Naive thymus-derived CD8-positive, alpha-beta T cell (primary cell): Measurements from ENCODE around the gene MAP2K5. TPM values are rescaled to one million over a fixed set of nuclear protein-coding genes. Genes with fewer than 3 reads are reported as not detected.
A peak's percentile ranks its signal among the peaks of the same experiment; 100 is the strongest.

Experiments
- ATAC-seq, 2 donors: fragments of 150-1000 bp; cut with Tn5 transposase in 1 of 2; sonication (Bioruptor Pico), chemical (Tn5 transposase) in 1 of 2; 1 replicate in 1 of 2; 2 replicates in 1 of 2; pipeline ENCODE4 v1.10.0; 2021; ENCODE audit warnings: mild to moderate bottlenecking in 2 of 2, moderate library complexity in 2 of 2
- POLR2A ChIA-PET: fragments of 350-600 bp; sonication (Branson Sonifier 250); formaldehyde crosslinking; loops from one replicate; lab custom pipeline; 2021; ENCODE audit warnings: antibody characterized with exemption; lab: Charles Lee
- DNase-seq, 10 donors: peaks; one replicate each; pipeline versions ENCODE4 v3.0.0 to v3.0.0-alpha.2; 2020 to 2022
- H3K27ac Mint-ChIP-seq, 10 donors: one replicate each; pipeline ENCODE4 v1.8.0; 2020 to 2022; ENCODE audit warnings: mild to moderate bottlenecking in 10 of 10, mixed read lengths in 10 of 10, moderate library complexity in 4 of 10, inconsistent platforms in 1 of 10
- H3K27me3 Mint-ChIP-seq, 5 donors: one replicate each; pipeline ENCODE4 v1.8.0; 2021 to 2022; ENCODE audit warnings: mixed read lengths in 5 of 5
- H3K36me3 Mint-ChIP-seq, 3 donors: one replicate each; pipeline ENCODE4 v1.8.0; 2020 to 2022; ENCODE audit warnings: mixed read lengths in 3 of 3, mild to moderate bottlenecking in 2 of 3, inconsistent platforms in 1 of 3
- H3K4me1 Mint-ChIP-seq, 4 donors: one replicate each; pipeline ENCODE4 v1.8.0; 2021 to 2022; ENCODE audit warnings: mixed read lengths in 4 of 4
- H3K4me3 Mint-ChIP-seq, 10 donors: one replicate each; pipeline ENCODE4 v1.8.0; 2020 to 2022; ENCODE audit warnings: mild to moderate bottlenecking in 10 of 10, mixed read lengths in 10 of 10, moderate library complexity in 6 of 10, inconsistent platforms in 1 of 10
- H3K9me3 Mint-ChIP-seq, 9 donors: one replicate each; pipeline ENCODE4 v1.8.0; 2020 to 2022; ENCODE audit warnings: mixed read lengths in 9 of 9, mild to moderate bottlenecking in 3 of 9, inconsistent platforms in 1 of 9, moderate library complexity in 1 of 9
- polyA plus RNA-seq, 3 donors: library from polyadenylated mRNA; unstranded; fragments of 300-500 nt; fragmentation: Illumina TruSeq; gene quantifications; one replicate each; pipeline ENCODE4 v1.2.3, GENCODE V29; 2021
- total RNA-seq, 8 experiments: library from RNA in 2 of 8; stranded (reverse) in 2 of 8; gene quantifications; one replicate each; pipeline ENCODE4 v1.2.3 and lab custom pipeline; 2021 to 2026

MAP2K5 gene
- total and polyA plus RNA-seq, 5 experiments from 2014 or later, result 17.8 to 37.6 (median 22.5) TPM

DNA sequence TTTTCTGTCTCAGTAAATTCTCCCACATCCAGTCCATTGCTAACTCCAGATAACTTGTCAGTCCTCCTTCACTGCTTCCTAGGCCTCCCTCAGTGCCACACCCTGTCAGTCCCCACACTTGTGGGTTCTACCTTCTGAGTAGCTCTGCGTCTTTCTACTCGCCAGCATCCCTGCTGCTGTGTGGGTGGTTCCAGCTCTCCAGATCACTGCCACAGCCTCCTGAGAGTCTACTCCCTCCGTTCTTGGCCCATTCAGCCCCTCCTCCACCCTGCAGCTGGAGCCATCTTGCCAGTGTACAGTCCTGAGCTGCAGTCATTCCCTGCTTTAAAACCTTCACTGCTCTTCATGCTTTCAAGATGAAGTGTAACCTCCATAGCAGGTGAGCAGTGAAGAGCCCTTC is 45.3 kb downstream of the MAP2K5 start:
- Mint-ChIP-seq H3K27ac (peak overlapping the region in 2 of 10 donors; percentile 3 to 53), H3K36me3 (peaks cover 13 to 67% (median 20%) of the 10 kb centered on the region in 3 donors), H3K4me3 (no peak overlapping the region), H3K9me3 (no peaks in the 10 kb centered on the region), H3K27me3 (no peaks in the 10 kb centered on the region), H3K4me1 (peaks cover 0 to 4% (median 3%) of the 10 kb centered on the region in 4 donors)
- POLR2A ChIA-PET, result no interaction called here
- DNase-seq (no peak), ATAC-seq (no peak)

DNA sequence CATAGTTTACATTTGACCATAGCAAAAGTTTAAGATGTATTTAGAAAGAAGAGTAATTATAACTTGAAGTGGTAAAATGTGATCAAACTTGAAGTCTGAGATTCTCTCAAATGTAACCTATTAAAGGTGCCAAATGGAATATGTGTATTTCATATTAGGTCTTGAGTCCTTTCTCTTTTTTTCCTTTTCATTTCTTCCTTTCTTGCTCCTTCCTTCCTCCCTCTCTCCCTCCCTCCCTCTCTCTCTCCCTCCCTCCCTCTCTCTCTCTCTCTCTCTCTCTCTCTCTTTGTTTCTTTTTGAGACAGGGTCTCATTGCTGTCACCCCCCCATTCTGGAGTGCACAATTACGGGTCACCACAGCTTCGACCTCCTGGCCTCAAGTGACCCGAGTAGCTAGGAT is 47.7 kb downstream of the MAP2K5 start:
- ATAC-seq, result no peak
- Mint-ChIP-seq H3K4me1 (peaks cover 0 to 4% (median under 1%) of the 10 kb centered on the region in 4 donors), H3K4me3 (no peak overlapping the region), H3K36me3 (peaks cover 13 to 76% (median 24%) of the 10 kb centered on the region in 3 donors), H3K27ac (no peak overlapping the region), H3K27me3 (no peaks in the 10 kb centered on the region), H3K9me3 (no peaks in the 10 kb centered on the region)
- no peak for DNase-seq
- POLR2A ChIA-PET, result no interaction called here

DNA sequence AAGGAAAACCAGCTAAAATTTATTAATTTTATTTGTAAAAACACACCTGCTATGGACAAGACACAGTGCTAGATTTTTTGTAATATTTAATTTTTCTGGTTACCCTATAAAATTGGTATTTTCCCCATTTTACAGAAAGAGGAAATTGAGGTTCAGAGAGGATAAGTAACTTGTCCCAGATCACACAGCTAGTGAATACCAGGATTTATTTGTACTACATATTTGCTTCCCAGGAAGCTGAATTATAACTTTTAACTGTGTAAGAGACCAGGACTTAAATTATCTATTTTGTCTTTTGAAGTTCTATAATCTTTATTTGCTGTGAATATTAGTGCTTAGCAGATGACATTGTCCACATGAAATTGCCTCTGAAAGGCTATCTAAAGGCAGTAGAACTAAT is 49.7 kb downstream of the MAP2K5 start:
- Mint-ChIP-seq H3K4me1 (peaks cover 0 to 4% (median 0%) of the 10 kb centered on the region in 4 donors), H3K36me3 (peaks cover 13 to 71% (median 22%) of the 10 kb centered on the region in 3 donors), H3K27me3 (no peaks in the 10 kb centered on the region), H3K4me3 (no peak overlapping the region), H3K27ac (no peak overlapping the region), H3K9me3 (no peaks in the 10 kb centered on the region)
- DNase-seq (no peak), ATAC-seq (no peak)
- POLR2A ChIA-PET, result no interaction called here

DNA sequence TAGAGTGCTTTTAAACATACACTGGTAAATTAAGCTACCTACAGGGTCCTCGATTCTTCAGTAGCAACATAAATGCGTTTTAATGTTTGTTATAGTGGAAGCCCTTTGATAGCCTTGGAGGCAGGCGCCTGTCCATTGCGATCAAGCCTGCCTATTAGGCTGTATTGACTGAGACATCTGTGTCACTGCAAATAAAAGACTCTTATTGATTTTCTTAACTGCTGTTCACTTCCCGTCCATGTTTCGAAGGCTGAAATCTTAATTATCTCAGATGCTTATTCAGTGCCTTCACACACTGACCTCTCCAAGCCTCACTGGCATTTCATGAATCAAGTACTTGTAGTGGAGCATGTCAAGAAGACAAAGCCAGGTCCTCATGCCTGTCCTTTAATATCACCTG is 51.1 kb downstream of the MAP2K5 start:
- ATAC-seq, result no peak
- Mint-ChIP-seq H3K27me3 (no peaks in the 10 kb centered on the region), H3K4me1 (peaks cover 0 to 3% (median 1%) of the 10 kb centered on the region in 4 donors), H3K9me3 (no peaks in the 10 kb centered on the region), H3K4me3 (no peak overlapping the region), H3K27ac (no peak overlapping the region), H3K36me3 (peaks cover 4 to 67% (median 16%) of the 10 kb centered on the region in 3 donors)
- DNase-seq, result no peak
- POLR2A ChIA-PET, result no interaction called here

DNA sequence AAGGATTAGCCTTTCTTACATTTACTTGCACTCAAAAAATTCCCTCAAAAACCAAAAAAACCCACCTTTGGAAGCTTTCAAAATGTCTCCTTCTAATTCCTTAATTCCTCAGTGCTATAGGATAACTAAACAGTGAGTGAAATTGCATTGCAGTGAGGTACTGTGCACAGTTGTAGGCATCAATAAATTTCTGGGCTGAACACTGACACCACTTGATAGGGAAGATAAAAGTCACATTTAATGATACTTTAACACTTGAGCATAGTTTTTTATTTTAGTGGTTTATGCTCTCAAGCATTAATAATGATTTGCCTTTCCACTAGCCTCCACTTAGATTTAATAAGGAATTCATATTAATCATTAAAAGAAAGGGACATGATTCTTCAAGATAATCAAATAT is 52.3 kb downstream of the MAP2K5 start:
- no peaks in the 10 kb centered on the region for H3K27me3 Mint-ChIP-seq
- POLR2A ChIA-PET, result no interaction called here
- no peak overlapping the region for H3K4me3 Mint-ChIP-seq
- ATAC-seq, result no peak
- H3K27ac Mint-ChIP-seq, result no peak overlapping the region
- H3K9me3 Mint-ChIP-seq, result no peaks in the 10 kb centered on the region
- peaks cover 0 to 5% (median 2%) of the 10 kb centered on the region in 4 donors for H3K4me1 Mint-ChIP-seq
- DNase-seq, result no peak
- H3K36me3 Mint-ChIP-seq, result peaks cover 4 to 71% (median 17%) of the 10 kb centered on the region in 3 donors

DNA sequence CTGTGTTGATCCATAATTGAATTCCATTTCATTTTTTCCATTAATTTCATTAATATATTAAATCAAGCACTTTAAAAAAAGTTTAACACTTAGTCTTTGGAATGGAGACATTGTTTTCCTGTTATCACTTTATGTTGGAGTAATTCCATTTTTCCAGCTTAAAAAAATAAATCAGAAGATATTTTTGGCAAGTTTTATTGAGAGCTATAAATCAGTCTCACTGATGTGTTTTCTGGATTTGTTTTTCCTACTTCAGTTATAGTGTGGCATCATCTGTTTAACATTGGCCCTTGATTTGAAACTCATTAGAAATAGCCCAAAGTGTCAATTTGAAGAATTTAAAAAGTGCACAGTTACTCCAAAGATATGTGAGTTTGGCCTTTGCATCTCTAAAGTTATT is 53.1 kb downstream of the MAP2K5 start:
- H3K36me3 Mint-ChIP-seq, result peaks cover 7 to 73% (median 23%) of the 10 kb centered on the region in 3 donors
- H3K4me3 Mint-ChIP-seq, result no peak overlapping the region
- peaks cover 0 to 5% (median 2%) of the 10 kb centered on the region in 4 donors for H3K4me1 Mint-ChIP-seq

DNA sequence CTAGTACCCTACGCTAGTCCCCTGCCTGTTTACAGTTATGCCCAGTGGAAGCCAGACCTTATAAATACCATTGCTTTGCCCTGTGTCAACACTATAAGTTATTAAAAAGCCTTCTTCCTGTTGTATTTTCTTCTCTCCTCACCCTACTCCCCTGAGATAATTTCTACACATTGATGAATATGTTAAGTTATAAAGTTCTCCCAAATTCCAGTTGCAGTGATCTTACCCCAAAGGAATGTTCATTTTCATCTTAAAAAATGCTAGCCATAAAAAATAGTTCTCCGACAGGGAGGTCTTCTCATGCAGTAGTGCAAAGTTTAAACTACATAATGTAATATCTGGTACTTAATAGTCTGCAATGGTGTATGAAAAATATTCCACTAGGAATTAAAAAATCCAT is 58.6 kb downstream of the MAP2K5 start:
- DNase-seq, result no peak
- no peaks in the 10 kb centered on the region for H3K9me3 Mint-ChIP-seq
- H3K4me3 Mint-ChIP-seq, result no peak overlapping the region
- ATAC-seq, result no peak
- no peaks in the 10 kb centered on the region for H3K27me3 Mint-ChIP-seq
- H3K36me3 Mint-ChIP-seq, result peaks cover 9 to 57% (median 31%) of the 10 kb centered on the region in 3 donors
- peaks cover 0 to 6% (median 2%) of the 10 kb centered on the region in 4 donors for H3K4me1 Mint-ChIP-seq
- H3K27ac Mint-ChIP-seq, result no peak overlapping the region
- POLR2A ChIA-PET, result interaction anchor here (0.6 kb wide), 1 partner anchor 102 kb away, joined by 3 read pairs; no protein-coding TSS in a partner anchor

More for the DNA sequence above, 53.1 kb downstream of the MAP2K5 start:
- Mint-ChIP-seq H3K27ac (no peak overlapping the region), H3K9me3 (no peaks in the 10 kb centered on the region), H3K27me3 (no peaks in the 10 kb centered on the region)
- ATAC-seq (no peak), DNase-seq (no peak)
- POLR2A ChIA-PET, result no interaction called here

DNA sequence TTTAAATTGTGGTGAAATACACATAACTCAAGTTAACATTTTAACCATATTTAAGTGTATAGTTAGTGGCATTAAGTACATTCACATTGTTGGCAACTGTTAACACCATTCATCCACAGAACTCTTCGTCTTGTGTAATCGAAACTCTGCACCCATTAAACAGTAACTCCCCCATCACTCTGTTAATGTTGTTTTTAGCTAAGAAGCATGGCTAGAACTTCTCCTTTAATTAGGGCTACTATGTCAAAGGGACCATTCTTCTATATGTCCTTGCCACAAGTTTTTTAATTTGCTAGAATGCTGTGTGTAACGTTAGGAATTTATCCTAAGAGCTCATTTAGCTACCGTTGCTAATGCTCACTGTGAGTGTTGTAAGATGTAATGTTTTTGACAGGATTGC is 60.6 kb downstream of the MAP2K5 start:
- no peak for DNase-seq
- H3K9me3 Mint-ChIP-seq, result no peaks in the 10 kb centered on the region
- H3K4me1 Mint-ChIP-seq, result peaks cover 0 to 11% (median 2%) of the 10 kb centered on the region in 4 donors
- POLR2A ChIA-PET, result no interaction called here
- ATAC-seq, result no peak
- H3K4me3 Mint-ChIP-seq, result no peak overlapping the region
- no peak overlapping the region for H3K27ac Mint-ChIP-seq
- no peaks in the 10 kb centered on the region for H3K27me3 Mint-ChIP-seq
- H3K36me3 Mint-ChIP-seq, result peaks cover 9 to 50% (median 27%) of the 10 kb centered on the region in 3 donors

DNA sequence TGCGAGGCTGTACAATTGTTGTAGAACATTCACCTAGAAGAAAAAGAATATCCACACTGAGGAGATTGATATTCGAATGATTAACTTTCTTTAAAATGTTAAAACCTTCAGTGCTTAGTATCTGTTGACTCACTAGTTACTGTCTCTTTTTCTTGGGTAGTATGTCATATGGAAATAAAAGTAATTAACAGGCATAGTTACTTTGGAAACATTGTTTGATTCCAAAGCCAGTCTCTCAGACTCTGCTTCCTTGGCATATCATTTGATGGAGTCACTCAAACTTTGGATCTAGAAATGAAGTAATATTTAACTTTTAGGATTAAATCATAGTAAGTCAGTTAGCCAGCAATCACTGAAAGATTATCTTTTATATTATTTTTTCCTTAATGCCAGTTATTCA is 63.4 kb downstream of the MAP2K5 start:
- POLR2A ChIA-PET, result no interaction called here
- H3K27me3 Mint-ChIP-seq, result no peaks in the 10 kb centered on the region
- DNase-seq, result no peak
- H3K4me3 Mint-ChIP-seq, result no peak overlapping the region
- peaks cover 4 to 33% (median 18%) of the 10 kb centered on the region in 3 donors for H3K36me3 Mint-ChIP-seq
- no peaks in the 10 kb centered on the region for H3K9me3 Mint-ChIP-seq
- ATAC-seq, result no peak
- peaks cover 0 to 11% (median 1%) of the 10 kb centered on the region in 4 donors for H3K4me1 Mint-ChIP-seq
- H3K27ac Mint-ChIP-seq, result no peak overlapping the region

DNA sequence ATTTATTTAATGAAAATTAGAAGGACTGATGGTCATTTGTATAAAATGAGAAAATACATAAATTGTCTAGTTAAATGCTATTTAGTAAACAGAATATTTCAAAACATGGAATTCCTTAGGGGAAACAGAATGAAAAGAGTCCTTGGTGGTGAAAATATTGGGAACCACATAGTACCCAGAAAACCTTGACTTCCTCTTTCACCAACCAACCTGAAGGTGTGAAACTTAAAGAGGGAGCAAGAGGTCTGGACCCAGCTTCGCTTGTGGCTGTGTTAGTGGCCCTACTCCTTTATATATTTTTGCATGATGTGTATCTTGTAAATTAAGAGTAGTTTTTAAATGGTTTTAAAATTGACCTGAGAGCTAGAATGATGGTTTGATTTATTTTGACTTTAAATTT is 64.2 kb downstream of the MAP2K5 start:
- DNase-seq, result no peak
- Mint-ChIP-seq H3K27me3 (no peaks in the 10 kb centered on the region), H3K36me3 (peaks cover 0 to 30% (median 14%) of the 10 kb centered on the region in 3 donors), H3K27ac (no peak overlapping the region), H3K4me3 (no peak overlapping the region), H3K9me3 (no peaks in the 10 kb centered on the region), H3K4me1 (peaks cover 0 to 12% (median 4%) of the 10 kb centered on the region in 4 donors)
- no peak for ATAC-seq
- POLR2A ChIA-PET, result no interaction called here

DNA sequence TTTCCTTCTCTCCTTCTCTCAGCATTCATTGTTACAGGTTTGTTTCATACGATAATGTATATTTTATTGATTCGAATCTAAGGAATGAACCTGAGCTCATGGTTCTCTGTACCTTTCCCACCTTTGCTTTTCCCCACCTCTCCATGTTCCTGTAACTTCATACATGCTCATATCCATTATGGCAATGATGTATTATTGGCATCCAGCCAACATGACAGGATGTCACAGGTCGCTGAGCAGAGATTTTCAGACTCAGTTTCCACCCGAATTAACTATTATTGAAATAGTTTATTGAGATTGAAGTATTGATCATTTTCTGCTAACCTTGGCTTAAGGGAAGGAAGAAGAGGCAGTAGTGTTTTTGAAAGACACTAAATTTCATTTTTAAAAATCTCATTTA is 64.8 kb downstream of the MAP2K5 start:
- Mint-ChIP-seq H3K36me3 (peaks cover 0 to 29% (median 15%) of the 10 kb centered on the region in 3 donors), H3K27ac (no peak overlapping the region), H3K27me3 (no peaks in the 10 kb centered on the region), H3K4me3 (no peak overlapping the region), H3K4me1 (peaks cover 0 to 14% (median 7%) of the 10 kb centered on the region in 4 donors), H3K9me3 (no peaks in the 10 kb centered on the region)
- POLR2A ChIA-PET, result no interaction called here
- ATAC-seq (no peak), DNase-seq (no peak)

DNA sequence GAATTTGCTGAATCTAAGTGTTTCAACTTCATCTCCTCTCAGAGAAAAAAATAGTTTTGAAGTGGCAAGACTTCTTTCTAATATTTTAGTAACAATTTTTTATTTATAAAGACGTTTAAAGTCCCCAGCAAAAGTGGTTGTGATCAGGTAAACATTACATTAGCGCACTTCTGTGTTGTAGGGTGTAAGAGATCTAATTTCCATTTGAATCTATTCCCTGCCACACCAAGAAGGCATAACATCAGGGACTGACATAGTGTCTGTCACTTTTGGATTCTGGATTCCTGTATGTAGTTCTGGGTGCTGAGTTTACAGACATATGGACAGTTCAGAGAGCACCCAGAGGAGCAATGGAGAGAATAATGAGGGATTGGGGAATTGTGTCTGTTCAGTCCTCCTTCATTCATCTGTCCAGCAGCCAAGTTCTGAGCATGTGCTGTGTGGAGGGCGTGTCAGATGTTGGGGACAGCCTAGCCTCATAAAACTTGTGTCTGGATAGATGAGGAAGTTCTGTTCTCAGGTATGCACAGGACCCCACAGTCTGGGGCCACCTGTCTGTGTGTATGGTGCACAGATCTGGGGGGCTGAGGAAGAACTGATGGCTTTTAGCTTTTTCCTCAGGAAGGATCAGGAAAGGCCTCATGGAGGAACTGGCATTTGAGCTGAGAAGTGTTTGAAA is 65.6 kb downstream of the MAP2K5 start:
- Mint-ChIP-seq H3K9me3 (no peaks in the 10 kb centered on the region), H3K27ac (no peak overlapping the region), H3K27me3 (no peaks in the 10 kb centered on the region), H3K36me3 (peaks cover 0 to 24% (median 14%) of the 10 kb centered on the region in 3 donors), H3K4me1 (peaks cover 0 to 14% (median 7%) of the 10 kb centered on the region in 4 donors), H3K4me3 (peak overlapping the region in 1 of 10 donors; percentile 24)
- DNase-seq (no peak), ATAC-seq (no peak)
- POLR2A ChIA-PET, result no interaction called here

DNA sequence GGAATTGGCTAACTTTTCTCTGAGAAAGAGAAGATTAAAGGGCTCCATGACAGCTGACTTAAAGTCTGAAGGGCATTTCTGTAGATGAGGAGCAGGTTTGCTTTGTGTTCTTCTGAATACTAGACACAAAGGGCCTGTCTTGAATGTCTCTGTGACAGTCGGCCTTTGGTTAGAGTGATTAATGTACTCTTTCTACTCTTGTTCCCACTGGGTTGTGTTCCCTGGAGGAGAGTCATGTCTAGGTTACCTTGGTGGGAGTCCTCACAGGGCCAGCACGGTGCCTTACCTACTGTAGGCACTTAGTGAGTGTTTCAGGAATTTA is 66.1 kb downstream of the MAP2K5 start:
- Mint-ChIP-seq H3K4me3 (peak overlapping the region in 1 of 10 donors; percentile 24), H3K36me3 (peaks cover 0 to 23% (median 13%) of the 10 kb centered on the region in 3 donors), H3K9me3 (no peaks in the 10 kb centered on the region), H3K4me1 (peaks cover 0 to 14% (median 7%) of the 10 kb centered on the region in 4 donors), H3K27ac (no peak overlapping the region), H3K27me3 (no peaks in the 10 kb centered on the region)
- POLR2A ChIA-PET, result no interaction called here
- ATAC-seq, result no peak
- no peak for DNase-seq
